GM12878 (cell line): Measurements from ENCODE around the gene MYO1E. TPM values are rescaled to one million over a fixed set of nuclear protein-coding genes. Genes with fewer than 3 reads are reported as not detected.

Source experiments
- ATAC-seq: fragments of 200-7000 bp; cut with Tn5 transposase; 3 replicates; pipeline ENCODE4 v1.9.1; 2020; ENCODE audit warnings: mild to moderate bottlenecking, moderate library complexity
- BruUV-seq: library from RNA; stranded (reverse); fragments of 400-500 nt; replicated peaks from 2 replicates; lab custom pipeline; 2021; lab: Mats Ljungman, UMichigan
- CTCF ChIA-PET: fragments of 300-600 bp; sonication (Branson Sonifier 250); formaldehyde crosslinking; extraction: SDS; loops from one replicate; lab custom pipeline; 2021; ENCODE audit warnings: inconsistent platforms; lab: Yijun Ruan, JAX
- POLR2A ChIA-PET: fragments of 350-600 bp; formaldehyde crosslinking; extraction: SDS; loops from one replicate; lab custom pipeline; 2021; ENCODE audit warnings: inconsistent platforms; lab: Charles Lee
- RAD21 ChIA-PET: fragments of 300-600 bp; sonication (Branson Sonifier 250); formaldehyde crosslinking; loops from one replicate; lab custom pipeline; 2023; ENCODE audit warnings: antibody characterized with exemption; ENCODE audit not compliant: unreplicated experiment; lab: Charles Lee
- SMC1A ChIA-PET: fragments of 300-600 bp; sonication (Branson Sonifier 250); formaldehyde crosslinking; loops from one replicate; lab custom pipeline; 2023; ENCODE audit not compliant: unreplicated experiment, uncharacterized antibody; lab: Charles Lee
- DNase-seq: peaks from one replicate; pipeline ENCODE4 v3.0.0-alpha.2; 2011; ENCODE audit warnings: low read depth, low spot score
- FAIRE-seq: peaks from 3 replicates; lab custom pipeline; 2011; peaks lifted over from hg19 to GRCh38; lab: Jason Lieb, UNC
- H2AFZ ChIP-seq: 2 replicates; pipeline ENCODE4 v1.6.0; 2011; ENCODE audit warnings: low read depth, low read length, control low read depth; ENCODE audit not compliant: control insufficient read depth
- H3K27ac ChIP-seq: 2 replicates; pipeline ENCODE4 v1.5.1; 2011; ENCODE audit warnings: control low read depth; ENCODE audit not compliant: control insufficient read depth, insufficient read depth
- H3K27me3 ChIP-seq, 2 experiments: replicated peaks in 1 of 2; 2 replicates each; pipeline versions ENCODE4 v1.6.0 to v1.6.1; 2011; ENCODE audit warnings: low read length in 1 of 2; ENCODE audit not compliant: control insufficient read depth in 2 of 2, insufficient read depth in 2 of 2
- H3K36me3 ChIP-seq, 2 experiments: 2 replicates each; pipeline ENCODE4 v1.5.1; 2011; ENCODE audit warnings: low read length in 1 of 2; ENCODE audit not compliant: control insufficient read depth in 2 of 2, insufficient read depth in 2 of 2
- H3K4me1 ChIP-seq: 2 replicates; pipeline ENCODE4 v1.6.1; 2011; ENCODE audit warnings: mild to moderate bottlenecking, low read length, moderate library complexity, mixed read lengths; ENCODE audit not compliant: control insufficient read depth, insufficient read depth
- H3K4me2 ChIP-seq: 2 replicates; pipeline ENCODE4 v1.6.0; 2011; ENCODE audit warnings: control low read depth; ENCODE audit not compliant: control insufficient read depth, insufficient read depth
- H3K4me3 ChIP-seq: fragments of 200-600 bp; sonication (generic); 2 replicates; pipeline ENCODE4 v1.5.1; 2016
- H3K79me2 ChIP-seq: 2 replicates; pipeline ENCODE4 v1.6.0; 2011; ENCODE audit warnings: low read length; ENCODE audit not compliant: control insufficient read depth, insufficient read depth
- H3K9ac ChIP-seq: 2 replicates; pipeline ENCODE4 v1.8.0; 2011; ENCODE audit warnings: low read length, control low read depth, mixed read lengths; ENCODE audit not compliant: control insufficient read depth, insufficient read depth
- H3K9me3 ChIP-seq: replicated peaks from 3 replicates; pipeline ENCODE4 v1.5.1; 2011; ENCODE audit warnings: mild to moderate bottlenecking, low read length; ENCODE audit not compliant: control insufficient read depth, insufficient read depth
- H4K20me1 ChIP-seq: 2 replicates; pipeline ENCODE4 v1.6.0; 2011; ENCODE audit not compliant: control insufficient read depth, insufficient read depth
- EP300 ChIP-seq, 2 experiments: fragments of 150-350 bp in 1 of 2; IDR thresholded peaks; 2 replicates each; pipeline ENCODE4 v1.6.1; 2011 to 2012; ENCODE audit warnings: low read depth in 2 of 2, low read length in 2 of 2, borderline replicate concordance in 1 of 2, improper control_type of control experiment in 1 of 2, inconsistent platforms in 1 of 2; ENCODE audit not compliant: control insufficient read depth in 1 of 2
- HDAC2 ChIP-seq: fragments of 200-600 bp; sonication (generic); IDR thresholded peaks from 2 replicates; pipeline ENCODE4 v1.6.1; 2017
- KAT2A ChIP-seq: conservative IDR thresholded peaks from 2 replicates; pipeline ENCODE4 v1.6.1; 2011; ENCODE audit warnings: low read depth, low read length; ENCODE audit not compliant: control insufficient read depth
- POLR2A ChIP-seq: IDR thresholded peaks from 2 replicates; pipeline ENCODE4 v1.6.1; 2011; ENCODE audit warnings: low read depth, mild to moderate bottlenecking, low read length
- RAD21 ChIP-seq: IDR thresholded peaks from 2 replicates; pipeline ENCODE4 v1.6.1; 2011; ENCODE audit warnings: mild to moderate bottlenecking, low read depth, low read length, moderate library complexity; ENCODE audit not compliant: insufficient read depth
- RCOR1 ChIP-seq: conservative IDR thresholded peaks from 2 replicates; pipeline ENCODE4 v1.6.1; 2012; ENCODE audit warnings: low read depth, low read length, improper control_type of control experiment
- SRF ChIP-seq, 2 experiments: IDR thresholded peaks; 2 replicates each; pipeline ENCODE4 v1.6.1; 2011; ENCODE audit warnings: low read depth in 2 of 2, low read length in 2 of 2, mild to moderate bottlenecking in 1 of 2, moderate library complexity in 1 of 2
- ZNF622 ChIP-seq: fragments of 450-650 bp; IDR thresholded peaks from 2 replicates; pipeline ENCODE4 v1.6.1; 2017; ENCODE audit warnings: mild to moderate bottlenecking, inconsistent platforms
- WGBS: methylation state at CpG from one replicate; pipeline ENCODE4 v1.1.6; 2016; ENCODE audit warnings: low lambda C conversion rate; ENCODE audit not compliant: insufficient replicate concordance, insufficient coverage; ENCODE audit errors: missing lambda C conversion rate; 5-methylcytosine and 5-hydroxymethylcytosine counted together
- in situ Hi-C: fragments of 300-500 bp; cut with MboI; formaldehyde crosslinking; loops from 9 replicates; pipeline ENCODE4 v1.14.3; 2018; ENCODE audit warnings: mixed read lengths
- intact Hi-C: fragments of 100-400 bp; cut with micrococcal nuclease; formaldehyde crosslinking; loops from one replicate; pipeline ENCODE4 v1.14.2; 2022; ENCODE audit not compliant: unreplicated experiment
- polyA plus RNA-seq, 11 experiments: library from polyadenylated mRNA; depleted of rRNA in 4 of 11; unstranded in 6 of 11; stranded (reverse) in 5 of 11; fragments of >200 nt; fragmentation: Nextera tagmentation in 4 of 11; fragmentation: Illumina TruSeq in 1 of 11; extraction: Ambion mirVana in 4 of 11; extraction: Trizol in 1 of 11; gene quantifications; 1 replicate in 1 of 11; 2 replicates in 10 of 11; pipeline versions ENCODE4 v1.2.1 to v1.2.3, GENCODE V29; 2011 to 2016; ENCODE audit warnings: inconsistent platforms in 2 of 11, missing spikeins in 2 of 11, low read depth in 1 of 11
- total RNA-seq, 4 experiments: library from RNA; depleted of rRNA in 3 of 4; stranded (reverse); fragments of >200 nt in 3 of 4; fragmentation: Illumina TruSeq in 1 of 4; extraction: Trizol in 1 of 4; gene quantifications; 2 replicates each; pipeline versions ENCODE4 v1.2.1 to v1.2.3, GENCODE V29; 2013 to 2021
- TF ChIP-seq, protein P1 (sequence below): IDR thresholded peaks from 2 replicates; pipeline ENCODE4 v1.6.1; 2011; ENCODE audit warnings: borderline replicate concordance, low read depth, mild to moderate bottlenecking, moderate library complexity, low read length; ENCODE audit not compliant: insufficient read depth, poor library complexity, severe bottlenecking

Gene MYO1E
- total and polyA plus RNA-seq, 10 of the 15 experiments (the other 5 are each of a cell fraction or from before 2014, with no cell fraction given): 10.3 to 266 (median 64.9) TPM

DNA sequence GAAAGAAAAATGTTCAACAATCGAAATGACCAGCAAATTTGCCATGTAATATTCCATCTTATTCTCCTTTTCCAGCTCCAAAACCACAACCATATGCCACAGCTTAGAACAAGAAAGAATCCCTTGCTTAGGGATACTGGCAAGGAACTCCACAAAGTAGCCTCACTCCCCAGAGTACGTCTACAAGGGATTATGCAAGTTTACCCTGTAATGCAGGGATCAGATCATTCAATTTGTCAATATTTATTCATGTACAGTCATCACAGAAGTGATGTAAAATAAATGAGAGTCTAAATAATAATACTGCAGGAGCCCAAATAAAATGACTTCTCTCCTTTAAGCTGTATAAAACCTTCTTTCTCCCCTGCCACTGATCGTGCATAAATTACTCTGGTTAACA lies 23.5 kb upstream of the MYO1E start:
- no peak overlapping the region for H3K4me2 ChIP-seq
- no peak overlapping the region for H2AFZ ChIP-seq
- ChIA-PET RAD21 (interaction anchor here (6.6 kb wide), 1 partner anchor 15 kb away, joined by 78 read pairs; no protein-coding TSS in a partner anchor), POLR2A (interaction anchor here (0.7 to 1.0 kb wide), 2 partner anchors 9 to 15 kb away, joined by 3 read pairs; no protein-coding TSS in a partner anchor), SMC1A (interaction anchor here (0.8 to 6.4 kb wide), 3 partner anchors 12 to 16 kb away, joined by 3 to 67 read pairs (median 4); no protein-coding TSS in a partner anchor), CTCF (interaction anchor here (0.6 to 1.5 kb wide), 6 partner anchors 11 to 29 kb away, joined by 3 to 6 read pairs (median 4); no protein-coding TSS in a partner anchor)
- intact Hi-C loops: no loop called here
- in situ Hi-C loops: no loop called here
- ATAC-seq: no peak
- H3K36me3 ChIP-seq: no peaks in the 10 kb centered on the region
- BruUV-seq: no TSS peak
- no peaks in the 10 kb centered on the region for H3K9me3 ChIP-seq
- no peak for FAIRE-seq
- no peak overlapping the region for H3K9ac ChIP-seq
- 57% methylated on average over 3 of the region's 3 CpGs for WGBS
- no peaks in the 10 kb centered on the region for H3K27me3 ChIP-seq
- no peaks in the 10 kb centered on the region; the same call in 1 of the 2 replicates for H3K79me2 ChIP-seq
- DNase-seq: no peak
- no peaks in the 10 kb centered on the region for H4K20me1 ChIP-seq
- H3K27ac ChIP-seq: no peak overlapping the region
- no peak for TF ChIP-seq RAD21
- TF ChIP-seq POLR2A: no peak
- no peak for TF ChIP-seq HDAC2
- no peak for TF ChIP-seq RCOR1
- TF ChIP-seq SRF (IDR thresholded peaks at IDR 0.05; ENCODE audit: low read depth in 2 of 2, low read length in 2 of 2): no peak
- TF ChIP-seq EP300 (IDR thresholded peaks at IDR 0.05; ENCODE audit: borderline replicate concordance in 1 of 2, control insufficient read depth in 1 of 2, low read depth in 2 of 2, low read length in 2 of 2): no peak
- TF ChIP-seq KAT2A: no peak
- no peak for TF ChIP-seq ZNF622
- TF ChIP-seq, protein P1, sequence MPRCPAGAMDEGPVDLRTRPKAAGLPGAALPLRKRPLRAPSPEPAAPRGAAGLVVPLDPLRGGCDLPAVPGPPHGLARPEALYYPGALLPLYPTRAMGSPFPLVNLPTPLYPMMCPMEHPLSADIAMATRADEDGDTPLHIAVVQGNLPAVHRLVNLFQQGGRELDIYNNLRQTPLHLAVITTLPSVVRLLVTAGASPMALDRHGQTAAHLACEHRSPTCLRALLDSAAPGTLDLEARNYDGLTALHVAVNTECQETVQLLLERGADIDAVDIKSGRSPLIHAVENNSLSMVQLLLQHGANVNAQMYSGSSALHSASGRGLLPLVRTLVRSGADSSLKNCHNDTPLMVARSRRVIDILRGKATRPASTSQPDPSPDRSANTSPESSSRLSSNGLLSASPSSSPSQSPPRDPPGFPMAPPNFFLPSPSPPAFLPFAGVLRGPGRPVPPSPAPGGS: no peak
- H3K4me3 ChIP-seq: no peak overlapping the region
- peaks cover 34% of the 10 kb centered on the region for H3K4me1 ChIP-seq
